Cardiac septum (tissue), 1 donor: ENCODE results near the gene NOP58. TPM values are rescaled to one million over a fixed set of nuclear protein-coding genes. Genes with fewer than 3 reads are reported as not detected.
"Not testable (repeated sequence)": the region's sequence is repeated elsewhere in the genome, so short reads cannot be mapped to it uniquely, and the experiment has no call there.

Source experiments
- DNase-seq: peaks from one replicate; pipeline ENCODE4 v3.0.0-alpha.2; 2020; ENCODE audit warnings: low spot score
- intact Hi-C: fragments of 100-400 bp; cut with DNase I; formaldehyde crosslinking; loops from one replicate; pipeline ENCODE4 v1.14.0; 2022
- total RNA-seq: library from RNA; stranded (reverse); fragmentation: NEBNext Ultra II Directional; extraction: Animal tissue kit (Norgen Biotek cat#: 25700); gene quantifications from one replicate; pipeline ENCODE4 v1.2.1, GENCODE V29; 2021
- donor health status: DM: no; HTN: no; CAD: no.

The NOP58 gene
- total RNA-seq, 1 donor from 2014 or later: 24.4 TPM

- intact Hi-C loops: no loop called here
Measured at GRCh38 chr2:202290316-202290715, 24.8 kb downstream of the NOP58 start.

GRCh38 chr2:202290970-202291369 is 25.4 kb downstream of the NOP58 start:
- no peak for DNase-seq
- intact Hi-C loops: no loop called here

More at GRCh38 chr2:202290316-202290715, 24.8 kb downstream of the NOP58 start:
- no peak for DNase-seq

GRCh38 chr2:202299712-202300111 is 34.1 kb downstream of the NOP58 start:
- intact Hi-C loops: no loop called here
- no peak for DNase-seq

- intact Hi-C loops: no loop called here
- no peak for DNase-seq
Measured at GRCh38 chr2:202306034-202306433, 40.5 kb downstream of the NOP58 start.

GRCh38 chr2:202307690-202308089 is 42.1 kb downstream of the NOP58 start:
- intact Hi-C loops: no loop called here

GRCh38 chr2:202311823-202312388 is 46.3 kb downstream of the NOP58 start:
- intact Hi-C loops: no loop called here
- DNase-seq: no peak

More at GRCh38 chr2:202307690-202308089, 42.1 kb downstream of the NOP58 start:
- no peak for DNase-seq

GRCh38 chr2:202314116-202314515 is 48.6 kb downstream of the NOP58 start:
- DNase-seq: no peak
- intact Hi-C loops: no loop called here

GRCh38 chr2:202317080-202317857 is 51.7 kb downstream of the NOP58 start:
- no peak for DNase-seq
- intact Hi-C loops: loop anchor here (1.0 kb wide), 1 partner anchor 58 kb away; no protein-coding TSS in a partner anchor

GRCh38 chr2:202320362-202320761 is 54.8 kb downstream of the NOP58 start:
- intact Hi-C loops, DNase-seq: not testable (repeated sequence)

- no peak for DNase-seq
- intact Hi-C loops: no loop called here
Measured at GRCh38 chr2:202322435-202322834, 56.9 kb downstream of the NOP58 start.

- intact Hi-C loops: no loop called here
- DNase-seq: no peak
Measured at GRCh38 chr2:202327858-202328257, 62.3 kb downstream of the NOP58 start.

- intact Hi-C loops: no loop called here
- no peak for DNase-seq
Measured at GRCh38 chr2:202335791-202336467, 70.4 kb downstream of the NOP58 start.

GRCh38 chr2:202337151-202337550 is 71.6 kb downstream of the NOP58 start:
- intact Hi-C loops: no loop called here
- no peak for DNase-seq

GRCh38 chr2:202337706-202338346 is 72.3 kb downstream of the NOP58 start:
- DNase-seq: no peak
- intact Hi-C loops: no loop called here

GRCh38 chr2:202339071-202339870 is 73.7 kb downstream of the NOP58 start:
- DNase-seq: no peak
- intact Hi-C loops: no loop called here

- intact Hi-C loops: no loop called here
Measured at GRCh38 chr2:202344178-202344577, 78.6 kb downstream of the NOP58 start.

GRCh38 chr2:202346180-202346579 is 80.6 kb downstream of the NOP58 start:
- DNase-seq: peak; percentile 12
- intact Hi-C loops: no loop called here

More at GRCh38 chr2:202344178-202344577, 78.6 kb downstream of the NOP58 start:
- DNase-seq: no peak
